Pancreas (tissue), 10 donors: ENCODE data around the gene RASSF3. TPM values are rescaled to one million over a fixed set of nuclear protein-coding genes. Genes with fewer than 3 reads are reported as not detected.

Source experiments
- ATAC-seq, 4 donors: fragments of 200-7000 bp; cut with Tn5 transposase; one replicate each; pipeline versions ENCODE4 v1.8.0 to v1.9.1; 2020; ENCODE audit warnings: mild to moderate bottlenecking in 4 of 4, moderate library complexity in 4 of 4
- DNase-seq, 6 donors: peaks; one replicate each; pipeline ENCODE4 v3.0.0-alpha.2; 2020
- FAIRE-seq: peaks from 2 replicates; lab custom pipeline; 2012; peaks lifted over from hg19 to GRCh38; lab: Jason Lieb, UNC
- H3K27ac ChIP-seq, 4 donors: fragments of 200-600 bp; sonication (generic); 1 replicate in 3 of 4; 2 replicates in 1 of 4; pipeline versions ENCODE4 v1.5.0 to v1.8.0; 2020
- H3K27me3 ChIP-seq, 4 donors: fragments of 200-600 bp; one replicate each; pipeline ENCODE4 v1.8.0; 2021
- H3K36me3 ChIP-seq, 3 donors: fragments of 200-600 bp; sonication (generic) in 1 of 3; one replicate each; pipeline versions ENCODE4 v1.5.0 to v1.8.0; 2020 to 2021
- H3K4me1 ChIP-seq, 3 donors: fragments of 200-600 bp; one replicate each; pipeline ENCODE4 v1.8.0; 2021
- H3K4me3 ChIP-seq, 4 donors: fragments of 200-600 bp; sonication (generic) in 2 of 4; one replicate each; pipeline versions ENCODE4 v1.5.0 to v1.8.0; 2020 to 2021
- H3K9me3 ChIP-seq, 4 donors: fragments of 200-600 bp; one replicate each; pipeline ENCODE4 v1.8.0; 2021
- WGBS, 2 donors: extraction: QIAGEN DNeasy Blood & Tissue Kit; methylation state at CpG; one replicate each; pipeline ENCODE4 v1.1.7; 2013; 5-methylcytosine and 5-hydroxymethylcytosine counted together
- intact Hi-C, 3 donors: fragments of 100-400 bp; cut with DNase I; formaldehyde crosslinking; loops; one replicate each; pipeline versions ENCODE4 v1.11.1 to v1.14.2; 2022
- polyA plus RNA-seq, 2 donors: library from polyadenylated mRNA; stranded (reverse); fragments of 200-250 nt; gene quantifications; one replicate each; pipeline ENCODE4 v1.2.3, GENCODE V29; 2013
- total RNA-seq, 6 donors: library from RNA; stranded (reverse); fragmentation: NEBNext Ultra II Directional in 4 of 6; extraction: Animal tissue kit (Norgen Biotek cat#: 25700) in 4 of 6; gene quantifications; one replicate each; pipeline versions ENCODE4 v1.2.1 to v1.2.4, GENCODE V29; 2021 to 2023
- TF ChIP-seq, protein P1 (sequence below), 4 donors: fragments of 200-600 bp; sonication (generic) in 3 of 4; IDR thresholded peaks; one replicate each; pipeline versions ENCODE4 v1.5.0 to v1.8.0; 2021; ENCODE audit warnings: antibody characterized with exemption in 4 of 4
- donor health status: healthy with polysubstance abuse.
- donor health status: DM: no; HTN: no; CAD: no; lungs with moderate emphysema.
- donor health status: DM: no; HTN: no; CAD: no.
- donor health status: control.
- donor health status: control.
- donor health status: Bipolar disorder and iron deficiency.
- donor health status: DM: yes; HTN: yes; CAD: no.
- donor health status: DM: no; HTN: no; CAD: no.
- donor health status: DM: no; HTN: no; CAD: no.
- donor health status: DM: yes; HTN: yes; CAD: no.

RASSF3 gene
- total and polyA plus RNA-seq, 8 donors, result 5.2 to 36.5 (median 21.5) TPM

GRCh38 chr12:64722835-64723234 lies 112.5 kb downstream of the RASSF3 start:
- H3K27me3 ChIP-seq, result no peaks in the 10 kb centered on the region
- ATAC-seq (no peak), FAIRE-seq (no peak), DNase-seq (no peak)
- 96% methylated on average over 4 of the region's 4 CpGs for WGBS, 2 donors
- no peak overlapping the region for H3K27ac ChIP-seq
- TF ChIP-seq, protein P1, sequence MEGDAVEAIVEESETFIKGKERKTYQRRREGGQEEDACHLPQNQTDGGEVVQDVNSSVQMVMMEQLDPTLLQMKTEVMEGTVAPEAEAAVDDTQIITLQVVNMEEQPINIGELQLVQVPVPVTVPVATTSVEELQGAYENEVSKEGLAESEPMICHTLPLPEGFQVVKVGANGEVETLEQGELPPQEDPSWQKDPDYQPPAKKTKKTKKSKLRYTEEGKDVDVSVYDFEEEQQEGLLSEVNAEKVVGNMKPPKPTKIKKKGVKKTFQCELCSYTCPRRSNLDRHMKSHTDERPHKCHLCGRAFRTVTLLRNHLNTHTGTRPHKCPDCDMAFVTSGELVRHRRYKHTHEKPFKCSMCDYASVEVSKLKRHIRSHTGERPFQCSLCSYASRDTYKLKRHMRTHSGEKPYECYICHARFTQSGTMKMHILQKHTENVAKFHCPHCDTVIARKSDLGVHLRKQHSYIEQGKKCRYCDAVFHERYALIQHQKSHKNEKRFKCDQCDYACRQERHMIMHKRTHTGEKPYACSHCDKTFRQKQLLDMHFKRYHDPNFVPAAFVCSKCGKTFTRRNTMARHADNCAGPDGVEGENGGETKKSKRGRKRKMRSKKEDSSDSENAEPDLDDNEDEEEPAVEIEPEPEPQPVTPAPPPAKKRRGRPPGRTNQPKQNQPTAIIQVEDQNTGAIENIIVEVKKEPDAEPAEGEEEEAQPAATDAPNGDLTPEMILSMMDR (IDR thresholded peaks at IDR 0.05), result no peak
- no peaks in the 10 kb centered on the region for H3K4me1 ChIP-seq
- intact Hi-C loops, result no loop called here
- H3K4me3 ChIP-seq, result no peak overlapping the region
- H3K9me3 ChIP-seq, result no peaks in the 10 kb centered on the region
- H3K36me3 ChIP-seq, result peaks cover 0 to 37% (median 12%) of the 10 kb centered on the region in 3 donors

DNA sequence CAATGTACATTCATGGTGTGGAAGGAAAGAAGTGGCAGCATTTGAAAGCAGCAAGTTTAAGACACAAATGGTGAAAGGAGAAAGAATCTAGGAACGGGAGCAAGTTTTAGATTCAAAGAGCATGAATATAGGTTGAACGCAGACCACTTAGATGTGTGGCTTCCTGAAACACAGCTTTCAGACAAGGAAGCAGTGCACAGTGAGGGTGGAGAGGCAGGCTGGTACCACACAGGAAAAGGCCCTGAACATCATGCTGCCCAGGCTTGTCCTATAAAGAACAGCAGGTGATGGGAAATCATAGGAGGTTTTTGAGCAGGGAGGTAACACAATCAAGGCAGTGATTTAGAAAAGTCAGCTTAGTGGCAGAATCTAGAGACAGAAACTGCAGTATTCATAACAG lies 113.3 kb downstream of the RASSF3 start:
- TF ChIP-seq, protein P1 (IDR thresholded peaks at IDR 0.05), result no peak
- no peak for ATAC-seq

DNA sequence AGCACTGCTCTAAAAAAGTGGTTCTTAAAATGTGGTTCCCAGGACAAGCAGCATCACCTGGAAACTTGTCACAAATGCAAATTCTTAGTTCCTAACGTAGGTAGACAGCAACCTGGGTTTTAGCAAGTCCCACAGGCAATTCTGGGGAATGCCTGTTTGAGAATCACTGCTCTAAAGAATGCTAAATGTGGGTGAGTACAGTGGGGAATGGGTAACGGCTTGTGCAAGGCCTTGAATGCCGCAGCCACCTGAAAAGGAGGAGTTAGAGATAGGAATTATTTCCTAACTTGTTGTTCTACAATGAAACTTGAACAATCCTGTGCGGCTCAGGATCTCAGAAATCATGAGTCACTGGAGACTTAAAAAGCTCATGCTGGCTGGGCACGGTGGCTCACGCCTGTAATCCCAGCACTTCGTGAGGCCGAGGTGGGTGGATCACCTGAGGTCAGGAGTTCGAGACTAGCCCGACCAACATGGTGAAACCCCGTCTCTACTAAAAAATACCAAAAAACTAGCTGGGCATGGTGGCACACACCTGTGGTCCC lies 114.0 kb downstream of the RASSF3 start:
- Histone ChIP-seq H3K27ac (no peak overlapping the region), H3K27me3 (no peaks in the 10 kb centered on the region), H3K36me3 (peaks cover 0 to 34% (median 12%) of the 10 kb centered on the region in 3 donors), H3K4me1 (no peaks in the 10 kb centered on the region), H3K9me3 (no peaks in the 10 kb centered on the region), H3K4me3 (no peak overlapping the region)
- FAIRE-seq (no peak), DNase-seq (no peak), ATAC-seq (no peak)
- WGBS, 2 donors, result 95 to 96% methylated on average over 11 of the region's 11 CpGs
- intact Hi-C loops, result no loop called here
- TF ChIP-seq, protein P1 (IDR thresholded peaks at IDR 0.05), result no peak

More for the DNA sequence above, 113.3 kb downstream of the RASSF3 start:
- peaks cover 0 to 37% (median 12%) of the 10 kb centered on the region in 3 donors for H3K36me3 ChIP-seq
- H3K27ac ChIP-seq, result no peak overlapping the region
- FAIRE-seq (no peak), DNase-seq (no peak)
- intact Hi-C loops, result no loop called here
- H3K9me3 ChIP-seq, result no peaks in the 10 kb centered on the region
- no peaks in the 10 kb centered on the region for H3K4me1 ChIP-seq
- H3K4me3 ChIP-seq, result no peak overlapping the region
- WGBS, 2 donors, result 91 to 100% methylated on average over 2 of the region's 2 CpGs
- H3K27me3 ChIP-seq, result no peaks in the 10 kb centered on the region

DNA sequence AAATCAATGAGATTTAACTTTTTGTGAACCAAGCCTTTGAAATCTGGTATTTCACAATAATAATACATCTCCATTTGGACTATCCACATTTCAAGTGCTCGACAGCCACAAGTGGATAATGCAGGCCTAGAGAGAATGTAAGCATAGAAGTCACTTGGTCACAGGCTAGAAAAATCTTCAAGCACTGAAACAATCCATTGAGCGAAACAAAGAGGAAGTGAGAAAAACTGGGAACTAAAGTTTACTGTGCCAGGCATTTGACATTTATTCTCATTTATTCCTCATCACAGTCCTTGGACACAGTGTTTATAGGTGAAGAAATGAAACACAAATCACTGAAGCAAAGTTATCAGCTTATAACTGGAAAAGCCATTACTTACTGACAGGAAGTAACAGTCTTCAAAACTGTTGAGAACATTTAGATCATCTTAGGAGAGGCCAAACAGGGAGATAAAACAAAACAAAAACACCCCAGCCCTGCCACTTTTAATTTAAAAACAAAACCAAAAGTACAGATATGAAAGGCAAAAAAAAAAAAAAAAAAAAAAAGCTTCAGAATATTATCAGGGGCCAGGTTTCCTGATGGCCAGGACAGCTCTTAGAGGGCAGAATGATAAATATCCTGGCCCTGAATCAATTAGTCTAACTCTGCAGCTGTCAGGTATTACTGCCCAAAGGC lies 119.8 kb downstream of the RASSF3 start:
- Histone ChIP-seq H3K36me3 (peaks cover 0 to 3% (median 0%) of the 10 kb centered on the region in 3 donors), H3K9me3 (no peaks in the 10 kb centered on the region), H3K27ac (peak overlapping the region in 2 of 4 donors; percentile 11 to 15), H3K4me1 (no peaks in the 10 kb centered on the region), H3K4me3 (no peak overlapping the region), H3K27me3 (no peaks in the 10 kb centered on the region)
- 84 to 89% methylated on average over 2 of the region's 2 CpGs for WGBS, 2 donors
- FAIRE-seq (no peak), ATAC-seq (peak in 3 of 4 donors; percentile 18 to 29 (median 28)), DNase-seq (no peak)
- intact Hi-C loops, result no loop called here
- TF ChIP-seq, protein P1 (IDR thresholded peaks at IDR 0.05), result no peak

- FAIRE-seq (no peak), ATAC-seq (no peak), DNase-seq (no peak)
- peaks cover 0 to 6% (median 0%) of the 10 kb centered on the region in 3 donors for H3K36me3 ChIP-seq
- no peaks in the 10 kb centered on the region for H3K27me3 ChIP-seq
- H3K4me3 ChIP-seq, result no peak overlapping the region
- intact Hi-C loops, result no loop called here
- TF ChIP-seq, protein P1 (IDR thresholded peaks at IDR 0.05), result no peak
- H3K9me3 ChIP-seq, result no peaks in the 10 kb centered on the region
- H3K4me1 ChIP-seq, result no peaks in the 10 kb centered on the region
- H3K27ac ChIP-seq, result peak overlapping the region in 1 of 4 donors; percentile 15
- WGBS, 2 donors, result 67 to 71% methylated on average over 2 of the region's 2 CpGs
These were observed 120.3 kb downstream of the RASSF3 start for GRCh38 chr12:64730588-64730969.
